Endothelial cell of umbilical vein (primary cell): ENCODE data around the gene ATG10.

Experiments
- CTCF ChIP-seq, 2 donors: IDR thresholded peaks; 1 replicate in 1 of 2; 2 replicates in 1 of 2; pipeline ENCODE4 v1.5.1; 2011; ENCODE audit warnings: low read length in 2 of 2, mild to moderate bottlenecking in 2 of 2, moderate library complexity in 2 of 2, control low read depth in 1 of 2, inconsistent platforms in 1 of 2, low read depth in 1 of 2; ENCODE audit not compliant: insufficient read depth in 1 of 2; ENCODE audit errors: extremely low read depth in 1 of 2
- EZH2 ChIP-seq: IDR thresholded peaks from 2 replicates; pipeline ENCODE4 v1.6.1; 2012; ENCODE audit warnings: borderline replicate concordance, low read depth, mild to moderate bottlenecking, moderate library complexity, low read length, inconsistent platforms; ENCODE audit not compliant: severe bottlenecking
- FOS ChIP-seq: IDR thresholded peaks from 2 replicates; pipeline ENCODE4 v1.6.1; 2011; ENCODE audit warnings: mild to moderate bottlenecking, low read length, moderate library complexity, borderline replicate concordance; ENCODE audit not compliant: insufficient read depth
- JUN ChIP-seq: IDR thresholded peaks from 2 replicates; pipeline ENCODE4 v1.6.1; 2011; ENCODE audit warnings: borderline replicate concordance, low read depth; ENCODE audit not compliant: insufficient read length, insufficient read depth
- POLR2A ChIP-seq: IDR thresholded peaks from 2 replicates; pipeline ENCODE4 v1.6.1; 2012; ENCODE audit warnings: low read depth, mild to moderate bottlenecking, control low read depth, low read length
- POLR2AphosphoS5 ChIP-seq: IDR thresholded peaks from 2 replicates; pipeline ENCODE4 v1.6.1; 2012; ENCODE audit warnings: low read depth, mild to moderate bottlenecking, control low read depth, low read length, moderate library complexity; ENCODE audit not compliant: insufficient read depth
- TF ChIP-seq, protein P1 (sequence below): IDR thresholded peaks from 2 replicates; pipeline ENCODE4 v1.6.1; 2011; ENCODE audit not compliant: insufficient read depth, insufficient read length

DNA sequence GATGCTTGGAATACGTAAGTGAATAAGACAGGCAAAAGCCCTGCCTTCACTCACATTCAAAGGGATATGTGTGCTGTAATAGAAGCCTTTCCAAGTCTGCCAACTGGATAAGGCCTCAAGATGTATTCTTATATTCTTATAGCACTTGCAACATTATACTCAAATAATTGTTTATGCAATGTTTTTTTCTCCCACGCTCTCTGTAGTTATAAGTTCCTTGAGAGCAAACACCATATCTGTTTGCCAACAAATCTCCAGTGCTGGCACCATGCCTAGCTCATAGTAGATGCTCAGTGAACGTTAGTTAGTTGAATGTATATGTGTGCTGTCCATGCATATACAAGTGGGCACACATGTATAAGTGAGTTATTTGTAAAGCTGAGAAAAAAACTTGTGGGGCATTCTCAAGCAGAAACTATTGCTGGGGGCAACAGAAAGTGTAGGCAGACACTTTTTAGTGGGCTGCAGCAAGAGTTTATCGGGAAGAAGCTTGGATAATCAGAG, 181.2 kb downstream of the ATG10 start:
- TF ChIP-seq CTCF (IDR thresholded peaks at IDR 0.05; ENCODE audit: extremely low read depth in 1 of 2, insufficient read depth in 1 of 2, low read depth in 1 of 2, low read length in 2 of 2) (no peak), POLR2A (no peak), POLR2AphosphoS5 (no peak), EZH2 (no peak), JUN (no peak), FOS (no peak)
- TF ChIP-seq, protein P1, sequence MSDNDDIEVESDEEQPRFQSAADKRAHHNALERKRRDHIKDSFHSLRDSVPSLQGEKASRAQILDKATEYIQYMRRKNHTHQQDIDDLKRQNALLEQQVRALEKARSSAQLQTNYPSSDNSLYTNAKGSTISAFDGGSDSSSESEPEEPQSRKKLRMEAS: no peak
